Measurements from ENCODE around the gene SLC12A5. TPM values are rescaled to one million over a fixed set of nuclear protein-coding genes. Genes with fewer than 3 reads are reported as not detected.

SLC12A5 gene
- total RNA-seq, 4 donors from 2014 or later = 0.19 TPM; not detected in 3

GRCh38 chr20:46027245-46027853, 1.7 kb upstream of the SLC12A5 start:
- TF ChIP-seq CTCF (IDR thresholded peaks at IDR 0.05) = no peak
- DNase-seq (ENCODE audit: low spot score) (no peak), ATAC-seq (ENCODE audit: low FRiP score) (no peak)

- ATAC-seq (ENCODE audit: low FRiP score) (no peak), DNase-seq (ENCODE audit: low spot score) (no peak)
- no peak for TF ChIP-seq CTCF (IDR thresholded peaks at IDR 0.05)
Measured at GRCh38 chr20:46028110-46028509, 905 bp upstream of the SLC12A5 start.

DNA sequence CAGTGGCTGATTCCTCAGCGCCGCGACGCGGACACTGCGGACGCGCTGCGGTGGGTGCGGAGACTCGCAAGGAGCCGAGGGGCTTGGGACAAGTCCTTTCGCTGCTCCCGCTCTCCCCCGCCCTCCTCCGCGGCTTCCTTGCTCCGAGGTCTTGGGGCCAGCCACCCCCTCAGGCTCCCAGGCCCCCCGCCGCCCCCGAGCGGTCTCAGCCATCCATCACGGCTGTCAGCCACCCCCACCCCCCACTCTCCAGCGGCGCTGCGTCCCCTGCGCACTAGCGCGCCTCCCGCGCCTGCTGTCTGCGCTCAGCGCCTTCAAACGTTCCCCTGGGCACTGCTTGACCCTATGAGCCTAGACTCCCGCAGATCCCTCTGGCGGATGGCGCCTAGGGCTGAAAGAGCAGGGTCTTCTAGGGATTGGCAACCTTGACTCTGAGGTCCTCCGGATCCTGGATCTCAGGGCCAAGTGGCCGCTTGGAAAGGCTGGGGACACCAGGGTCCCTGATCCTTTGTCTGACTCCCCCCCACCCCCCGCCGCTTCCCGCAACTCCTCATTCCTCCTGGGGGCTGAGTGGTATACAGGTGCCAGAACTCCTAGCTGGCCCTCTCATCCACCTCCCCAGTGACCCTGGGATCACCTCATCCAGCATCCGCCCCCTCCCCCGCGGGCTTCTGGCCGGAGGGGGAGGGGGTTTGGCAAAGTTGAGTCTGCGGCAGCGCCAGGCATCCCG, 1.4 kb downstream of the SLC12A5 start:
- DNase-seq (ENCODE audit: low spot score) = no peak
- no peak for ATAC-seq (ENCODE audit: low FRiP score)
- TF ChIP-seq CTCF (IDR thresholded peaks at IDR 0.05) = no peak

GRCh38 chr20:46031014-46031569, 2.1 kb downstream of the SLC12A5 start:
- no peak for ATAC-seq (ENCODE audit: low FRiP score)
- no peak for TF ChIP-seq CTCF (IDR thresholded peaks at IDR 0.05)

GRCh38 chr20:46031701-46032254, 2.8 kb downstream of the SLC12A5 start:
- ATAC-seq (ENCODE audit: low FRiP score) (no peak), DNase-seq (ENCODE audit: low spot score) (no peak)
- TF ChIP-seq CTCF (IDR thresholded peaks at IDR 0.05) = no peak

More at GRCh38 chr20:46031014-46031569, 2.1 kb downstream of the SLC12A5 start:
- DNase-seq (ENCODE audit: low spot score) = no peak

DNA sequence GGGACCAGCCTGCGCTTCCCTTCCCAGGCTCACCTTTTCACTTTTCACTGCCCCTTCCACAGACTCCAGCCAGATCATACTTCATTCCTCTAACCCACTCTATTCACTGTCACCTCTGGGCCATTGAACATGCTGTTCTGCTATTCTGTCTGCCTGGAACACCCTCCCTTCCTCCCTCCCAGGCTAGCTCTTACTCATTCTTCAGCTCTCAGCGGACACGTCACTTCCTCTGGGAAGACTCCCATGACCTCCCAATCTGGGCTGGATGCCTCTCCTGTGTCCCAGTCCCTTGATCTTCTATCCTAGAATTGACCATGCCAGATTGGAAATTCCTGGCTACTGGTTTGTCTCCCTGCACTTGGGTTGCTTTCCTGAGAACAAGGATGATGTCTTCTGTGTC, 5.0 kb downstream of the SLC12A5 start:
- no peak for TF ChIP-seq CTCF (IDR thresholded peaks at IDR 0.05)
- ATAC-seq (ENCODE audit: low FRiP score) (no peak), DNase-seq (ENCODE audit: low spot score) (no peak)
